Activated effector memory CD4-positive, alpha-beta T cell treated with Interleukin-2 at 50 U/mL for 16 hours (primary cell): Measurements from ENCODE around the gene LRRC41.
A peak's percentile ranks its signal among the peaks of the same experiment; 100 is the strongest.
"Not testable (repeated sequence)": the region's sequence is repeated elsewhere in the genome, so short reads cannot be mapped to it uniquely, and the experiment has no call there.

Source experiments
- DNase-seq: peaks from one replicate; pipeline ENCODE4 v3.0.0-alpha.2; 2020

The LRRC41 gene

DNA sequence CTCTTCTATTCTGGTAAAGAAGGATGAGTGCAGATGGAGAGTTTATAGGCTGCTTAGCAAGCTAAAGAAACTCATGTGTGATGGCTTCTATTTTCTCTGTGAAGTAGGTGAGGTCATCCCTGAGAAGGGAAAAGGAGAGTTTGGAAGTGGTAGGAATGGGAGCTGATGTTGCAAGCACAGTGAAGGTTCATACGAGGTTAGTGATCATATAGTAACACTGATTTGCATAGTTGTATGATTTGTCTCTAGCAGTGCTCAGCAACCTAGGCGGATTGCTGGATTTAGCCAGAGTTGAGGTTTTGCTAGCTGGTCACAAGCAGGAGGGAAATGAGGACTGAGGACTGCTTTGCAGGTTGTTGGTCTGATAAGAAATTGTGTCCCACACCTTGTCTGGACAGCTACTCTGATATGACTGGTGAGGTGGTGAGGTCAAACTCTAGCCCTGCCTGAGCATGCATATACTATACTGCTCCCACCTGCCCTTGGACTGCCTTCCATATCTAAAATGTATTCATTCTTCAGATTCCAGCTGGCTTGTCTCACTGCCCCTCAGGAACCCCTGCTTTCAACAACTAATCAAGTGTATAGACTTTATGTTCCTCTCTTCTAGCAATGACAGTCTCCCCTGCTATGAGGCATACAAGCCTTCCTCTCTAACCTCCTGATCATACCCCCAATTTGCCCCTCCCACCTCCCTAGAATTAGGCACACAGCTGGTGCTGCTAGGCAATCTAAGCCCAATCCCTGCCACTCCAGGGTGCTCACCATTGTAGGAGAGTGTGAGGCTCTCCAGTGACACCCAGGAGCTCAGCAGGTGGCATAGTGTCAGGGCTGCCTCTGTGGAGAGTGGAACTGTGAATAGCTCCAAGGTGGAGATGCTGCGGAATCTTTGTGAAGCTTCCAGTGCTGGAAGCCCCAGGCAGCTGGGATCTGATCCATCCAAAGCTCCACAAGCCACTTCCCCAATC is 18.5 kb downstream of the LRRC41 start:
- no peak for DNase-seq

DNA sequence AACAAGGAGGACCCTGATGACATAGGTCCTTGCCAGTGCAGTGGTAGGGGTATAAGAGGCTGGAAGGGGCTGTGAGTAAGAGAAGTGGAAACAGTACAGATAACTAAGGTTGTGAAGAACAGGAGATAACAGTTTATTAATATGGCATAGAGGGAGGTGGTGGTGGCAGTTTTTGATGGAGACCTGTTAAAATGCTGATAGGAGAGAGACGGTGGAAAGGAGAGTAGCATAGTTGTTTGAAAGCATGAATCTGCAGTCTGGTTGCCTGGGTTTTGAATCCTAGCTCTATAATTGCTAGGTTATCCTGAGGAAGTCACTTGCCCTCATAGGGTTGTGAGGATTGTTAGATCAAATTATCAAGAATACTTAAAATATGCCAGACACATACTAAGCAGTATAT is 19.4 kb downstream of the LRRC41 start:
- DNase-seq, result no peak

DNA sequence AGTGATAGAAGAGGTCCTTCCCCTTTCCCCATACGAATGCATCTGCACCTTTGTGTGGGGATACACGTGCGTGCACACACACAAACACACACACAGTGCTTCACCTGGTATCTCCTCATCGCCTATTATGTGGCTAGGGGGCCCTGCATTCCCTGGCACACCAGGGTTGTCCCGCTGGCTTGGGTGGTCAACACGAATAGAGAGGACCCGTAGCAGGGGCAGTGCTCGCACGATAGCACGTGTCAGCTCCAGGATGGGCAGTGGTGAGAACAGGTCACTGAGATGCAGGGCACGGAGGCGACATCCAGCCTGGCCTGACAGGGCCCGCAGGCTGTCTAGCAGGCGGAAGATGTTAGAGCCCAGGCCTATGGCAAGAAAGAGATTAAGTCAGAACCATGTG is 22.4 kb downstream of the LRRC41 start:
- DNase-seq, result no peak

DNA sequence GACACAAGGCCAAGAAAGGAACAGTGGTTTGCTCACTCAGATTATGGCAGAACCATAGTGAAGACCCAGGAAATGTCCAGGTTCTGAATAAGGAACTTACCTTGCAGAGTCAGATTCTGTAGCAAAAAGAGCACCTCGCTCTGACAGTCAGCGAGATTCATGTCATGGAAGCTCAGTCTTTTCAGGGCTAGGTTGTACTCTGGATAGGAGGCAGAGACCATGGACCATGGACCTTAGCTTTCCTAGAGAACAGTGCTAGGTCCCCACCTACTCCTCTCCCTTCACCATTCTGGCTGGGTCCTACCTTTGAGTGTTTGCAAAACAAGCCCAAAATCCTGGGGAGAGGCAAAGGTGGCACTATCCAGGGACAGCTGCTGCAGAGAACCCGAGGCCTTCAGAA is 23.3 kb downstream of the LRRC41 start:
- no peak for DNase-seq

DNA sequence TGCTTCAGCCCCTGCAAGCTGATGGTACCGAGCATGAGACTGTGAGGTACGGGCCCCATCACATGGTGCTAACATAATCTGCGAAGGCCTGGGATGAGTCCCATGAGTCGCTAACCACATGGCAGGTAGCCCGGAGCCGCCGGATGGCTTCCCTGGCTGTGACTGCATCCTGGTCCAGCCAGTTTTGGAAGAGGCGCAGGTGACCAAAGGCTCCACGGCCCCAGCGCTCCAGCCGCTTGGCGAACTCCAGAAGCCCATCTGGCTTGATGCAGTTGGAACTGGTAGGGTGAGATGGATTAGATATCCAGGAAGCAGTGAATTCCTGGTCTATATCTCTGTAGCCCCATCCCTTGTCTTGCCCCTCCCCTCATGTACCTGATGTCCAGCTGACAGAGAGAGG is 24.6 kb downstream of the LRRC41 start:
- DNase-seq, result no peak

- DNase-seq, result no peak
Measured at GRCh38 chr1:46277658-46278373, 25.6 kb downstream of the LRRC41 start.

GRCh38 chr1:46275030-46275337 is 28.4 kb downstream of the LRRC41 start:
- no peak for DNase-seq

DNA sequence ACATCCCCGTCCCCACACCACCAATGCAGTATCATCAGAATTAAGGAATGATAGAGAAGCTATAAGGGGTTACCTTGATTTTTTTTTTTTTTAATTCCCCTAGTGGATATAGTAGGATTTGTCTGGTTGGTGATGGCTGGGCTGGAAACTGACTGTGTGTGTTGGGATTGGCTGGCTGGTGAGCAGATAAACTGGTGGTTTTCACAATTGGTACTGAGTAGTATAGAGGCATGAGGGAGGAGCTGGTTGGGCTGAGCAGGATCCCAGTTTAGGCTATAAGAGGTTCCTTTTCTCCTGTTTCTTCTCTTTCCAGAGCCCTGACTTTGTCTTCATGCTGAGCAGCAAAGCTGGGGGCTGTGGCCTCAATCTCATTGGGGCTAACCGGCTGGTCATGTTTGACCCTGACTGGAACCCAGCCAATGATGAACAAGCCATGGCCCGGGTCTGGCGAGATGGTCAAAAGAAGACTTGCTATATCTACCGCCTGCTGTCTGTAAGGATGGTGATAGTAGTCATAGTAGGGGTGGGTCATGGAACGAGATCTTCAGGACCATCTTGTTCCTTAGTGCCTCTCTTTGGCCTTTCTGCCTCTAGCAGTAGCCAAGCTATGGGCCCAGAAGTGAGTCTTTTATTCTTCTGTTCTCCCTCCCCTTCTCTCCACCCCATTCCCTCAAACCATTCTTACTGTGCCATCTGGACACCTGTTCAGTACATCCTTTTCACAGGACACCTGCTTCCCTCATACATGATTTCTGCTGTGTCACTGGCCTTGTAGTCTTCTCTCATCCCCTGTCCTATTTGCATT is 29.0 kb downstream of the LRRC41 start:
- DNase-seq, result no peak

- no peak for DNase-seq
Measured at GRCh38 chr1:46268578-46268977, 34.8 kb downstream of the LRRC41 start.

DNA sequence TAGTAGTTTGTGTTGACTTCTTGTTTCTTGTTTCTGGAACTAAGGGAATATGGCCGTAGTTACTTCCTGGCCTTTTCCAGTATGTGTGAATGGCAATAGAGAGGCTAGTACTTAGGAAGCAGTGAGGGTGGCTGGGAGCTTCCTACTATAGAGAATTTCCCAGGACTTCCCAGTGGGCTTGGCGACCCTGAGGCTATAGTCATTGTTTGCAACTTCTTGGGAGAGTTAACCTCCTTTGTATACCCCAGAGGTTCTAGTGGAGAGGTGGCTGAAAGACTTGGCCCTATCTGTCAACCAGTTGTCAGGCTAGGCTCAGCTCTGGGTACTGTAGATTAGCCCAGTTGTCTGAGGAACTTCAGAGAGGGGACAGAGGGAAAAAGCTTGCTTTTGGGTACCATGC is 40.3 kb downstream of the LRRC41 start:
- no peak for DNase-seq

GRCh38 chr1:46262508-46262907 is 40.9 kb downstream of the LRRC41 start:
- DNase-seq, result no peak

GRCh38 chr1:46256523-46256922 is 46.9 kb downstream of the LRRC41 start:
- no peak for DNase-seq

DNA sequence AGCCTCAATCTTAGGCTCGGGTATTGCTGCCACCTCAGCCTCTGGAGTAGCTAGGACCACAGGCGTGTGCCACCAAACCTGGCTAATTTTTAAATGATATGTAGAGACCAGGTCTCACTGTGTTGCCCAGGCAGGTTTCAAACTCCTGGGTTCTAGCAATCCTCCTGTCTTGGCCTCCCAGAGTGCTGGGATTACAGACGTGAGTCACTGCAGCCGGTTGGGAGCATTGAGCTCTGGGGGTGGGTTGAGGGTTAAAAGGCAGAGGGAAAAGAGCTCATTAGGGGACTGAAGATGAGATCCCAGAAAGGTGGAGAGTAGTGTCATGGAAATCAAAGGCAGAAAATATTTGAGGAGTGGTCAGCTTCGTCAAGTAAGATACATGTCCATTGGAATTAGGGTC is 48.7 kb downstream of the LRRC41 start:
- no peak for DNase-seq

DNA sequence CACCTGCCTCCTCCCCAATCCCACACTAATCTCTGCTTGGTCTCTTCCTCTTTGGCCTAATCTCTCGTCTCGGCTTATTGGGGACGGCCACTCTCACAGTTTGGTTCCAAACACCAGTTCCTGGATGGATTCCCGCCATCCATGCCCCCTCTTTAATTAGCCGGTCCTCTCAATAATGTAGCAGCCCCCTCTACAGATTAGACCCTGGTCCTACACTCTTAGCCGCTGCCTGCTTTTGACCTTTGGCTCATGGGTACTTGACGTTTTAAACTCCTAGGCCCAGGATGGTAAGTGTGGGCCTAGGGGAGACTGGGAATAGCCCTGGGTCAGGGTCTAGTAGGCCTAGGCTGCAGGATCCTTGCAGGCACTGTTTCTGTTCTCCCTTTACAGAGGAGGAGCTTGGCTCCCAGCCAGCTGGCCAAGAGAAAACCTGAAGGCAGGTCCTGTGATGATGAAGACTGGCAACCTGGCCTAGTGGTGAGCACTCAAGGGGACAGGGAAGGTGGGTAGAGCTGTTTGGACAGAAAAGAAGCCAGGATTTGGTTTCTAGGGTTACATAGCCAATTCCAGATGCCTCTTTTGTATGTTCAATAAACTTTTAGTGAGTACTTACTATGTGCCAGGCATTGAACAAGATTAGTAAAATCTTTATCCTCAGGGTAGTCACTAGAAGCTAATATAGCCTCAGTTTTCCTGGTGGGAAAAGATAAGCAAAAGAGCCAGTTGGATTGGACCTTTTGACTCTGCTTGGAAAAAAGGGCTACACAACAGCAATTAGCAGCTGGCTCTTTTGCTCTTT is 55.1 kb downstream of the LRRC41 start:
- DNase-seq, result no peak

GRCh38 chr1:46247436-46248121 is 55.8 kb downstream of the LRRC41 start, which contains the start of gene RAD54L:
Gene RAD54L, plus strand, starts transcription at chr1:46247763. Its CDS starts 643 bp downstream, at chr1:46248406.
- DNase-seq, result peak; percentile 92

DNA sequence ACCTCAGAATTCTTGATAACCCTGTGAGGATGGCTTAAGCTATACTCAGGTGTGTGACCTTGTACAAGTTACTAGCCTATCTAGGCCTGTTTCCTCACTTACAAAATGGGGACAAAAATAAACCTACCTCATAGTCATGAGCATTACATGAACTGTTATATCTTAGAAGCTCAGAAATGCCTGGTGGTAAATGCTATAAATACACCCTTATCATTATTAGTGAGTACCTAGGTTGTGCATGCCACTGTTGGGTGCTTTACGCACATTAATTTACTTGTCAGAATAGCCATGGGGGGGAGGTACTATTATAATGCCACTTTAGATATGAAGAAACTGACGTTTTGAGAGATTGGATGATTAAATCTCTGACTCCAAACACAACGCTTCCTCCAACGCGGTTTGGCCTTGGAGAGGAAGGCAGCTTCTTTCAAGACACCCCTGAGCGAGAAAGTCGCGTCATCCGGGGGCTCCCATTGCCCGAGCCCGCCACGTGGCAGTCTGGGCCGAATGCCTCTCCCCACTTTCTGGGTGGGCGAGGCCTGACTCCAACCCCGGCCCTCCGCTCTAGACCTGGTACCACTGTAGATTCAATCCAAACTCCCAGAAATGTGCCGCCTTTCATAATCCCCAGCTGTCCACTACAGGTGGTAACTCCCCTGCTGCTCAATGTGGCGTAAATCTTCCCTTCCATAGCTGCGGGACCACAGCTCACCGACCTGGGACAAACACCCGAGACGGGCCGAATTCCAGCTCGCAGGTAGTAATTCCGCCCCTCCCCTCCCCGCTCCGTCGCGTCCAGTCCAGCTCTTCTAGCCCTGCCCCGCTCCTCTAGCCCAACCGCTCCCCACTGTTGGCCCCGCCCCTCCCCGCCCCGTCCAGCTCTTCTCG is 56.6 kb downstream of the LRRC41 start:
- no peak for DNase-seq

- DNase-seq, result not testable (repeated sequence)
Measured at GRCh38 chr1:46246136-46246535, 57.3 kb downstream of the LRRC41 start.

- no peak for DNase-seq
Measured at GRCh38 chr1:46244656-46245371, 58.6 kb downstream of the LRRC41 start.

DNA sequence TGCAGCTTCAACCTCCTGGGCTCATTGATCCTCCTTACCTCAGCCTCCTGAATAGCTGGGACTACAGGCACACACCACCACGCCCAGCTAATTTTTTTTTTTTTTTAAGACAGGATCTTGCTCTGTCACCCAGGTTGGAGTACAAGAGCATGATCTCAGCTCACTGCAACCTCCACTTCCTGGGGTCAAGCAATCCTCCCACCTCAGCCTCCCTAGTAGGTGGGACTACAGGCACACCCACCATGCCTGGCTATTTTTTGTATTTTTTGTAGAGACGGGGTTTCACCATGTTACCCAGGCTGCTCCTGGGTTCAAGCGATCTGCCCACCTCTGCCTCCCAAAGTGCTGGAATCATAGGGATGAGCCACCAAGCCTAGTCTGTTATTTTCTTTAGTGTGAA is 59.6 kb downstream of the LRRC41 start:
- DNase-seq, result not testable (repeated sequence)

GRCh38 chr1:46242918-46243317 is 60.5 kb downstream of the LRRC41 start:
- no peak for DNase-seq
